Measurements from ENCODE around the gene CRTAC1. TPM values are rescaled to one million over a fixed set of nuclear protein-coding genes. Genes with fewer than 3 reads are reported as not detected.
A peak's percentile ranks its signal among the peaks of the same experiment; 100 is the strongest.

CRTAC1 gene
- total RNA-seq, 1 donor from 2014 or later = 2.0 TPM

GRCh38 chr10:97898429-97898828, 132.0 kb downstream of the CRTAC1 start:
- peak in 1 of 2 donors; percentile 52 for DNase-seq (ENCODE audit: low read depth in 2 of 2)

- no peak for DNase-seq (ENCODE audit: low read depth in 2 of 2)
Observed at GRCh38 chr10:97896756-97897358, 133.6 kb downstream of the CRTAC1 start.

- DNase-seq (ENCODE audit: low read depth in 2 of 2) = peak; percentile 92 to 97
Observed at GRCh38 chr10:97895915-97896314, 134.5 kb downstream of the CRTAC1 start.

- DNase-seq (ENCODE audit: low read depth in 2 of 2) = no peak
Observed at GRCh38 chr10:97895084-97895483, 135.3 kb downstream of the CRTAC1 start.

- DNase-seq (ENCODE audit: low read depth in 2 of 2) = no peak
Observed at GRCh38 chr10:97894092-97894491, 136.3 kb downstream of the CRTAC1 start.

- no peak for DNase-seq (ENCODE audit: low read depth in 2 of 2)
Observed at GRCh38 chr10:97892939-97893338, 137.5 kb downstream of the CRTAC1 start.

GRCh38 chr10:97892506-97892905, 137.9 kb downstream of the CRTAC1 start:
- no peak for DNase-seq (ENCODE audit: low read depth in 2 of 2)

- DNase-seq (ENCODE audit: low read depth in 2 of 2) = no peak
Observed at GRCh38 chr10:97891497-97892167, 138.8 kb downstream of the CRTAC1 start.

- peak in 1 of 2 donors; percentile 71 for DNase-seq (ENCODE audit: low read depth in 2 of 2)
Observed at GRCh38 chr10:97889461-97890265, 140.8 kb downstream of the CRTAC1 start.

- DNase-seq (ENCODE audit: low read depth in 2 of 2) = peak in 1 of 2 donors; percentile 69
Observed at GRCh38 chr10:97888641-97889262, 141.7 kb downstream of the CRTAC1 start.

- DNase-seq (ENCODE audit: low read depth in 2 of 2) = no peak
Observed at GRCh38 chr10:97888134-97888533, 142.3 kb downstream of the CRTAC1 start.

GRCh38 chr10:97887399-97887798, 143.0 kb downstream of the CRTAC1 start:
- DNase-seq (ENCODE audit: low read depth in 2 of 2) = peak in 1 of 2 donors; percentile 54

- no peak for DNase-seq (ENCODE audit: low read depth in 2 of 2)
Observed at GRCh38 chr10:97886286-97886685, 144.1 kb downstream of the CRTAC1 start.

GRCh38 chr10:97883092-97883485, 147.3 kb downstream of the CRTAC1 start:
- DNase-seq (ENCODE audit: low read depth in 2 of 2) = no peak

- peak; percentile 30 to 92 for DNase-seq (ENCODE audit: low read depth in 2 of 2)
Observed at GRCh38 chr10:97882142-97883091, 148.0 kb downstream of the CRTAC1 start.

- DNase-seq (ENCODE audit: low read depth in 2 of 2) = no peak
Observed at GRCh38 chr10:97880109-97880508, 150.3 kb downstream of the CRTAC1 start.

GRCh38 chr10:97879241-97879640, 151.2 kb downstream of the CRTAC1 start:
- no peak for DNase-seq (ENCODE audit: low read depth in 2 of 2)

- no peak for DNase-seq (ENCODE audit: low read depth in 2 of 2)
Observed at GRCh38 chr10:97876402-97876801, 154.0 kb downstream of the CRTAC1 start.

GRCh38 chr10:97875391-97875790, 155.0 kb downstream of the CRTAC1 start:
- peak; percentile 73 for DNase-seq (ENCODE audit: low read depth in 2 of 2)

GRCh38 chr10:97874332-97874731, 156.1 kb downstream of the CRTAC1 start:
- no peak for DNase-seq (ENCODE audit: low read depth in 2 of 2)

GRCh38 chr10:97873569-97873968, 156.9 kb downstream of the CRTAC1 start:
- no peak for DNase-seq (ENCODE audit: low read depth in 2 of 2)
